Gastrocnemius medialis (tissue), 4 donors: ENCODE data around the gene ITGAL. TPM values are rescaled to one million over a fixed set of nuclear protein-coding genes. Genes with fewer than 3 reads are reported as not detected.

Experiments
- ATAC-seq, 2 donors: fragments of 150-250 bp; one replicate each; pipeline ENCODE4 v1.9.1; 2016
- DNase-seq, 2 donors: peaks; one replicate each; pipeline ENCODE4 v3.0.0-alpha.2; 2019
- H3K27ac ChIP-seq, 4 donors: fragments of 200-600 bp; sonication (generic); 1 replicate in 1 of 4; 2 replicates in 3 of 4; pipeline ENCODE4 v1.5.1; 2016 to 2018; ENCODE audit warnings: mild to moderate bottlenecking in 2 of 4, moderate library complexity in 1 of 4
- H3K27me3 ChIP-seq, 3 donors: fragments of 200-600 bp; sonication (generic) in 2 of 3; 1 replicate in 1 of 3; 2 replicates in 2 of 3; pipeline versions ENCODE4 v1.5.1 to v1.6.0; 2016 to 2019; ENCODE audit warnings: mild to moderate bottlenecking in 1 of 3, moderate library complexity in 1 of 3
- H3K36me3 ChIP-seq, 2 donors: fragments of 200-600 bp; sonication (generic) in 1 of 2; one replicate each; pipeline ENCODE4 v1.5.1; 2017 to 2018
- H3K4me1 ChIP-seq, 2 donors: fragments of 200-600 bp; sonication (generic) in 1 of 2; one replicate each; pipeline ENCODE4 v1.5.1; 2016 to 2017; ENCODE audit warnings: mild to moderate bottlenecking in 2 of 2
- H3K4me3 ChIP-seq, 4 donors: fragments of 200-600 bp; sonication (generic) in 3 of 4; 1 replicate in 1 of 4; 2 replicates in 3 of 4; pipeline ENCODE4 v1.5.1; 2016 to 2019; ENCODE audit warnings: mild to moderate bottlenecking in 2 of 4
- H3K9me3 ChIP-seq, 3 donors: fragments of 200-600 bp; sonication (generic) in 2 of 3; 1 replicate in 1 of 3; 2 replicates in 2 of 3; pipeline ENCODE4 v1.5.1; 2016 to 2019
- CTCF ChIP-seq, 5 experiments: fragments of 450-650 bp in 3 of 5; fragments of 200-600 bp in 2 of 5; sonication (generic) in 2 of 5; IDR thresholded peaks in 4 of 5; conservative IDR thresholded peaks in 1 of 5; 1 replicate in 4 of 5; 2 replicates in 1 of 5; pipeline ENCODE4 v1.5.1; 2016 to 2019; ENCODE audit warnings: antibody characterized with exemption in 5 of 5, mild to moderate bottlenecking in 3 of 5, moderate library complexity in 3 of 5
- POLR2A ChIP-seq, 2 donors: fragments of 450-650 bp; IDR thresholded peaks; one replicate each; pipeline ENCODE4 v1.6.1; 2017; ENCODE audit warnings: antibody characterized with exemption in 2 of 2, mild to moderate bottlenecking in 2 of 2, moderate library complexity in 2 of 2
- in situ Hi-C, 4 donors: fragments of 200-750 bp; cut with MboI; loops; one replicate each; pipeline versions ENCODE4 v1.15.0 to v1.8.0; 2017; ENCODE audit warnings: low sequenced_read_pairs in 4 of 4
- intact Hi-C: fragments of 100-400 bp; cut with DNase I; formaldehyde crosslinking; loops from one replicate; pipeline ENCODE4 v1.15.1; 2023; ENCODE audit warnings: low total_unique reads
- total RNA-seq, 4 donors: library from RNA; depleted of rRNA; stranded (reverse); fragments of >200 nt; gene quantifications; one replicate each; pipeline versions ENCODE4 v1.1.0 to v1.2.3, GENCODE V29; 2016

Gene ITGAL
- total RNA-seq, 4 donors from 2014 or later = 0.16 to 1.9 (median 0.86) TPM; not detected in 1

- DNase-seq = no peak
- ATAC-seq = no peak
- peak overlapping the region in 3 of 4 donors; percentile 25 to 99 (median 47) for H3K27ac ChIP-seq
- intact Hi-C loops (loop anchor here (10.0 kb wide), 1 partner anchor 69 kb away; no protein-coding TSS in a partner anchor), in situ Hi-C loops (no loop called here)
- no peak overlapping the region for H3K4me3 ChIP-seq
- TF ChIP-seq CTCF (IDR thresholded peaks at IDR 0.05 in 4 of 5, conservative IDR thresholded peaks at IDR 0.05 in 1 of 5) (no peak), POLR2A (IDR thresholded peaks at IDR 0.05) (no peak)
- H3K9me3 ChIP-seq = no peaks in the 10 kb centered on the region
- peaks cover 0 to 14% of the 10 kb centered on the region in 2 donors for H3K36me3 ChIP-seq
- peaks cover 25 to 29% of the 10 kb centered on the region in 2 donors for H3K4me1 ChIP-seq
- no peaks in the 10 kb centered on the region for H3K27me3 ChIP-seq
Observed at GRCh38 chr16:30553393-30553899, 80.9 kb downstream of the ITGAL start.

DNA sequence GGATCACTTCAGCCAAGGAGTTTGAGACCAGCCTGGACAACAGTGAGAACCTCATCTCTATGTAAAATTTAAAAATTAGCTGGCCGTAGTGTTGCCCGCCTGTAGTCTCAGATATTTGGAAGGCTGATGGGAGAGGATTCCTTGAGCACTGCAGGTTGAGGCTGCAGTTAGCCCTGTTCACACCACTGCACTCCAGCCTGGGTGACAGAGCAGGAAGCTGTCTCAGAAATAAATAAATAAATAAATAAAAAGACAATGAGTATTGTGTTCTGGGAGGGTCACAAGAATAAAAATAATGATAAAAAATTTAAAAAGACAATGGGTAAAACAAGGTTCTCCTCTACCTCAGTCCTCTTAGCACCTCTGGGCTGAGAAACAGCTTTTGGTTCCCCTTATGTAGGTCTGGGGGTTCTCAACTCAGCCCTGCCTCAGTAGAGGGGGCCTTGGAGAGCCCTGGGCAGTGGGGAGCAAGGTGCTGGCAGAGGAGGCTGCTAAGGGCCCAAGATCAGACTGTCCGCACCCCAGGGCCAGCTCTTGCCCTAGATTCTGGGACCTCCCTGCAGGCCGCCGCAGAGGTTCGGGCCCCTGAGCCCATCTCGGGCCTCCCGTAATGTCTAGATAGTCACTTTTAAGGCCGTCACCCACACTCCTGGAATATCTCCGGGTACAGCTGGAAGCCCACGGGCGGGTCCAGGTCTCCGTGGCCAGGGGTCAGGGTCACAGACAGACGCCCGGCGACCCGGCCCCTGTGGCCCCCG, 82.2 kb downstream of the ITGAL start:
- no peaks in the 10 kb centered on the region for H3K9me3 ChIP-seq
- DNase-seq = no peak
- TF ChIP-seq CTCF (IDR thresholded peaks at IDR 0.05 in 4 of 5, conservative IDR thresholded peaks at IDR 0.05 in 1 of 5) (no peak), POLR2A (IDR thresholded peaks at IDR 0.05) (no peak)
- no peaks in the 10 kb centered on the region for H3K27me3 ChIP-seq
- no peak for ATAC-seq
- no peak overlapping the region for H3K4me3 ChIP-seq
- H3K4me1 ChIP-seq = peaks cover 28 to 29% of the 10 kb centered on the region in 2 donors
- intact Hi-C loops (loop anchor here (10.0 kb wide), 1 partner anchor 70 kb away; no protein-coding TSS in a partner anchor), in situ Hi-C loops (no loop called here)
- H3K36me3 ChIP-seq = peaks cover 0 to 14% of the 10 kb centered on the region in 2 donors
- H3K27ac ChIP-seq = peak overlapping the region in 1 of 4 donors; percentile 99

DNA sequence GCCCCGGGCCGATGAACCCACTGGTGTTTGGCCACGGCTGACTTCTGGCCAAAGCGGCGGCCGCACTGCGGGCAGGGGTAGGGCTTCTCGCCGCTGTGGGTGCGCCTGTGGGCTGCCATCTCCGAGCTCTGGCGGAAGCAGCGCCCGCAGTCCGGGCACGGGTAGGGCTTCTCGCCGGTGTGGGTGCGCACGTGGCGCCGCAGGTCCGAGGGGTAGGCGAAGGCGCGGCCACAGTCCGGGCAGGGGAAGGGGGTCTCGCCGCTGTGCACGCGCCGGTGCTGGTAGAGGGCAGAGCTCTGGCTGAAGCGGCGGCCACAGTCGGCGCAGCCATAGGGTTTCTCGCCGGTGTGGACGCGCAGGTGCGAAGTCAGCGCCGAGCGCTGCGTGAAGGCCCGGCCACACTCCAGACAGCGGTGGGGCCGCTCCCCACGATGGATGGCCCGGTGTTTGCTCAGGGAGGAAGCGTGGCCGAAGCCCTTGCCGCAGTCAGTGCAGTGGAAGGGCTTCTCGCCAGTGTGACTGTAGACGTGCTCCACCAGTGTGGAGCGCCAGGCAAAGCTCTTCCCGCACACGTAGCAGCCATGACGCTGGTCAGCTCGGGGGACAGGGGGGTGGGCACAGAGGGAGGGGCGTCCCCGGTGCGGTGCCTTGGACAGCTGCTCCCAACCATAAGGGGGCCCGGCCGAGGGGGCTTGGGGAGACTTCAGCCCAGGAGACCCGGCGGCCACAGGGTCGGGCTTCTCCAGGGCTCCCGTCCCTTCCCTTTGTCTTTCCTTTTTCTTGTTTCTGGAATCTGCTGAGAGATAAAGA, 83.0 kb downstream of the ITGAL start:
- no peak for TF ChIP-seq CTCF (IDR thresholded peaks at IDR 0.05 in 4 of 5, conservative IDR thresholded peaks at IDR 0.05 in 1 of 5)
- TF ChIP-seq POLR2A (IDR thresholded peaks at IDR 0.05) = no peak
- intact Hi-C loops (loop anchor here (10.0 kb wide), 1 partner anchor 71 kb away; no protein-coding TSS in a partner anchor), in situ Hi-C loops (no loop called here)
- Histone ChIP-seq H3K27ac (peak overlapping the region in 3 of 4 donors; percentile 98 to 99 (median 99)), H3K4me1 (peaks cover 28 to 29% of the 10 kb centered on the region in 2 donors), H3K27me3 (no peaks in the 10 kb centered on the region), H3K4me3 (no peak overlapping the region), H3K9me3 (no peaks in the 10 kb centered on the region), H3K36me3 (peaks cover 0 to 14% of the 10 kb centered on the region in 2 donors)
- no peak for DNase-seq
- no peak for ATAC-seq

- peak; percentile 44 to 85 for DNase-seq
- peaks cover 28 to 29% of the 10 kb centered on the region in 2 donors for H3K4me1 ChIP-seq
- in situ Hi-C loops = no loop called here
- H3K27ac ChIP-seq = peak overlapping the region; percentile 34 to 99 (median 98)
- TF ChIP-seq POLR2A (IDR thresholded peaks at IDR 0.05) (no peak), CTCF (IDR thresholded peaks at IDR 0.05 in 4 of 5, conservative IDR thresholded peaks at IDR 0.05 in 1 of 5) (no peak)
- intact Hi-C loops = loop anchor here (10.0 kb wide), 1 partner anchor 71 kb away; no protein-coding TSS in a partner anchor
- no peak overlapping the region for H3K4me3 ChIP-seq
- no peaks in the 10 kb centered on the region for H3K27me3 ChIP-seq
- H3K9me3 ChIP-seq = no peaks in the 10 kb centered on the region
- peak in 1 of 2 donors; percentile 42 for ATAC-seq
- H3K36me3 ChIP-seq = peaks cover 0 to 14% of the 10 kb centered on the region in 2 donors
Observed at GRCh38 chr16:30556125-30556473, 83.6 kb downstream of the ITGAL start.
